Panc1 (cell line): Measurements from ENCODE around the gene BAX. TPM values are rescaled to one million over a fixed set of nuclear protein-coding genes. Genes with fewer than 3 reads are reported as not detected.
A peak's percentile ranks its signal among the peaks of the same experiment; 100 is the strongest.

Experiments
- ATAC-seq: fragments of 200-7000 bp; cut with Tn5 transposase; 2 replicates; pipeline ENCODE4 v1.9.1; 2020; ENCODE audit warnings: mild to moderate bottlenecking, moderate library complexity
- BruUV-seq: library from RNA; stranded (reverse); fragments of 400-500 nt; replicated peaks from 2 replicates; lab custom pipeline; 2021; lab: Mats Ljungman, UMichigan
- CTCF ChIA-PET: fragments of 300-600 bp; sonication (Branson Sonifier 250); formaldehyde crosslinking; loops from one replicate; lab custom pipeline; 2022; ENCODE audit warnings: antibody characterized with exemption; lab: Charles Lee
- POLR2A ChIA-PET: fragments of 300-600 bp; sonication (Branson Sonifier 250); formaldehyde crosslinking; loops from one replicate; lab custom pipeline; 2022; ENCODE audit warnings: antibody characterized with exemption; lab: Charles Lee
- DNase-seq: peaks from one replicate; pipeline ENCODE4 v3.0.0-alpha.2; 2010; ENCODE audit warnings: low read depth, low spot score
- H3K27ac ChIP-seq: 2 replicates; pipeline ENCODE4 v1.5.1; 2011; ENCODE audit warnings: mild to moderate bottlenecking, low read length, inconsistent platforms
- H3K27me3 ChIP-seq: fragments of 200-500 bp; sonication (Bioruptor generic); 2 replicates; pipeline ENCODE4 v1.6.0; 2014; ENCODE audit warnings: low read length, inconsistent platforms; ENCODE audit not compliant: control insufficient read depth, insufficient read depth
- H3K36me3 ChIP-seq: fragments of 200-500 bp; sonication (Bioruptor generic); 2 replicates; pipeline ENCODE4 v1.5.1; 2014; ENCODE audit warnings: inconsistent platforms, mild to moderate bottlenecking, low read length, moderate library complexity; ENCODE audit not compliant: control insufficient read depth, insufficient read depth
- H3K4me1 ChIP-seq: 2 replicates; pipeline ENCODE4 v1.5.1; 2011; ENCODE audit warnings: inconsistent platforms, mild to moderate bottlenecking, low read length, moderate library complexity; ENCODE audit not compliant: control insufficient read depth, insufficient read depth
- H3K4me3 ChIP-seq, 2 experiments: 2 replicates each; pipeline ENCODE4 v1.5.1; 2011 to 2012; ENCODE audit warnings: low read depth in 2 of 2, low read length in 2 of 2, mild to moderate bottlenecking in 2 of 2, inconsistent platforms in 1 of 2, moderate library complexity in 1 of 2
- H3K9me3 ChIP-seq: fragments of 200-500 bp; sonication (Bioruptor generic); 2 replicates; pipeline ENCODE4 v1.5.1; 2014; ENCODE audit warnings: low read depth, mild to moderate bottlenecking, inconsistent platforms, low read length, moderate library complexity; ENCODE audit not compliant: control insufficient read depth, insufficient read depth
- CTCF ChIP-seq: fragments of 450-650 bp; IDR thresholded peaks from 2 replicates; pipeline ENCODE4 v1.5.1; 2017; ENCODE audit warnings: mild to moderate bottlenecking
- POLR2AphosphoS5 ChIP-seq: IDR thresholded peaks from 2 replicates; pipeline ENCODE4 v1.6.1; 2012; ENCODE audit warnings: mild to moderate bottlenecking, low read depth, low read length, moderate library complexity
- REST ChIP-seq, 2 experiments: IDR thresholded peaks; 2 replicates each; pipeline ENCODE4 v1.6.1; 2011 to 2012; ENCODE audit warnings: low read depth in 2 of 2, control low read depth in 1 of 2, low read length in 1 of 2, mild to moderate bottlenecking in 1 of 2, moderate library complexity in 1 of 2; ENCODE audit not compliant: insufficient read depth in 1 of 2
- SIN3A ChIP-seq: IDR thresholded peaks from 2 replicates; pipeline ENCODE4 v1.6.1; 2012; ENCODE audit warnings: low read depth, mild to moderate bottlenecking, low read length, moderate library complexity, borderline replicate concordance; ENCODE audit not compliant: insufficient read depth
- TCF7L2 ChIP-seq: IDR thresholded peaks from 2 replicates; pipeline ENCODE4 v1.6.1; 2011; ENCODE audit warnings: mild to moderate bottlenecking, low read depth, low read length, inconsistent platforms
- in situ Hi-C: cut with HindIII; loops from 2 replicates; pipeline ENCODE4 v1.10.0; 2016; ENCODE audit warnings: low sequenced_read_pairs, low pct_unique_long_range_greater_than_20kb
- intact Hi-C: fragments of 100-400 bp; cut with micrococcal nuclease; formaldehyde crosslinking; loops from one replicate; pipeline ENCODE4 v1.10.0; 2022; ENCODE audit not compliant: unreplicated experiment
- total RNA-seq: library from RNA; stranded (reverse); gene quantifications from one replicate; pipeline ENCODE4 v1.2.1, GENCODE V29; 2021; ENCODE audit not compliant: unreplicated experiment

Gene BAX
- total RNA-seq, 1 experiment from 2014 or later = 100 TPM

DNA sequence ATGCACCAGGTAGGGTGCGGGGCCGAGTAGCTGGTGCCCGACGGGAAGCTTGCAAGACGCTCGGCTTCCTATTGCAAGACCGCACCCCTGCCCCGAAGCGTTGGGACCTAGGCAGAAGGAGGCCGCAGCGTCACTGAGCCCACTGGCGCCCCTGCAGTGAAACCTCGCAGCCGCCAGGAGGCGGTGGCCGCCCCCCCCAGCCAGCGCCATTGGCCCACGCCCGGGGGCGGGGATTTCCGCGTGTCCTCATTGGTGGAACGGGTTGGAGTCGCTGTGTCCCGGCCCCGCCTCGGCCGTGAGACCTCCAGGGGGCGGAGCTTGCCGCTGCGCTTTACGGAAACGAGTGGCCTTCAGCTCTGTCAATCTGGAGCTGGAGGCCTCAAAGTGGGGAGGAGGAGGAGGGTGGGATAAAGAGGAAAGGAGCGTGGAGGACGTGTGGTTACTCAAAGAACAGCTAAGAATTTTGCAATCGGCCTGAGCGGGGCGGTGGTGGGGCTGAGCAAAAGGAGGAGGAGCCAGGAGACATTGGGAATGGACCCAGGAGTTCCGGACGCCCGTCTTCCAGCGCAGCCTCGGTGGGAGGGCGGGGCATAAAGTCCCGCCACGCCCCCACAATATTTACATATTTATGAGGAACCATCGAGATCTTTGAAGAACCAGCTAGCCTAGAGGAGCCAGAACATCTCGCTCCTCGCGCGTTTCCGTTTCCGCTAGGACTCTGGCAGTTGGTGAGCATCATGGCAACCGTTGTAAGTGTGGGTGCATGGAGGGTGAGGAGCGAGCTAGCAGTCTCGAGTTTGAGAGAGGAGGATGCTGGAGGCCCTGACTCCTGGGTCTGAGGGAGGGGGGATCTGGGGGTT is 38.7 kb downstream of the BAX start, which contains the start of the genes GYS1 and RUVBL2:
TSS of gene GYS1 (minus strand) at position 135 of the 860 bp plus-strand sequence. CDS start 197 bp downstream, outside the sequence.
TSS of gene RUVBL2 (plus strand) at position 713 of the 860 bp plus-strand sequence. CDS start at position 738, 25 bp downstream.
- BruUV-seq = no TSS peak
- ChIA-PET POLR2A (interaction anchor here (0.5 to 0.7 kb wide), 11 partner anchors 17 to 1343 kb away, joined by 3 to 7 read pairs (median 3); no protein-coding TSS in a partner anchor), CTCF (interaction anchor here (0.5 to 1.5 kb wide), 10 partner anchors 16 to 1731 kb away, joined by 3 to 11 read pairs (median 3); partner anchors contain the start of gene FTL)
- peak; percentile 94 for TF ChIP-seq CTCF
- TF ChIP-seq TCF7L2 = no peak
- 0 out of 2 replicates have a peak, but pooled peaks have one; percentile 66 for TF ChIP-seq SIN3A
- peak; percentile 87 for TF ChIP-seq POLR2AphosphoS5
- Histone ChIP-seq H3K4me1 (no peaks in the 10 kb centered on the region), H3K27ac (peak within 1 kb of the TSS; percentile 95), H3K36me3 (peaks cover 8% of the 10 kb centered on the region; the same call in 1 of the 2 replicates), H3K9me3 (no peaks in the 10 kb centered on the region), H3K4me3 (peak within 1 kb of the TSS; percentile 79 to 96), H3K27me3 (no peaks in the 10 kb centered on the region)
- DNase-seq = peak; percentile 82
- in situ Hi-C loops = no loop called here
- intact Hi-C loops = no loop called here
- peak; percentile 97 for ATAC-seq

DNA sequence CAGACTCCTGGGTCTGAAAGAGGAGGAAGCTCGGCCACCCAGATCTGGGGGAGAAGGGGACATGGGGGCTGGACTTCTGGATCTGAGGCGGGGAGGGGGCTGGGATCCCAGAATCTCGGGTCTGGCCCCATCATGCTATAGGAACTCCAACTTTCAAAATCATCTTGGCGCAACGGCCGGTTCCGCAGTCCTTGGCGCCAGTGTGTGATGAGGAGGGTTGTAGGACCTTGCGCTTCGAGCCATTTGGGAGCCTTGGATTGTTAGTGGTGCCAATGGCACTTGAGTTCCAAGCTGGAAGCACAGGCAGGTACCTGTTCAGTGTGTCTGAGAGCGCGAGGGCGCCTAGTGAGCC is 39.3 kb downstream of the BAX start:
- ChIA-PET CTCF (interaction anchor here (0.9 to 1.5 kb wide), 2 partner anchors 17 to 24 kb away, joined by 4 to 11 read pairs; no protein-coding TSS in a partner anchor), POLR2A (interaction anchor here (0.6 kb wide), 4 partner anchors 28 to 355 kb away, joined by 3 to 7 read pairs (median 5); no protein-coding TSS in a partner anchor)
- H3K36me3 ChIP-seq = peaks cover 8% of the 10 kb centered on the region; the same call in 1 of the 2 replicates
- peak overlapping the region; percentile 95 for H3K27ac ChIP-seq
- H3K4me1 ChIP-seq = no peaks in the 10 kb centered on the region
- H3K27me3 ChIP-seq = no peaks in the 10 kb centered on the region
- TF ChIP-seq SIN3A = no peak
- TF ChIP-seq TCF7L2 = no peak
- TF ChIP-seq CTCF = no peak
- TF ChIP-seq POLR2AphosphoS5 = no peak
- no peak for TF ChIP-seq REST (IDR thresholded peaks at IDR 0.05; ENCODE audit: insufficient read depth in 1 of 2, low read depth in 2 of 2, low read length in 1 of 2)
- no TSS peak for BruUV-seq
- intact Hi-C loops (no loop called here), in situ Hi-C loops (no loop called here)
- peak overlapping the region; percentile 79 to 96 for H3K4me3 ChIP-seq
- no peak for DNase-seq
- H3K9me3 ChIP-seq = no peaks in the 10 kb centered on the region
- ATAC-seq = no peak
